ENCODE results near the gene TUSC1.
A peak's percentile ranks its signal among the peaks of the same experiment; 100 is the strongest.
"Not testable (repeated sequence)": the region's sequence is repeated elsewhere in the genome, so short reads cannot be mapped to it uniquely, and the experiment has no call there.

Gene TUSC1

DNA sequence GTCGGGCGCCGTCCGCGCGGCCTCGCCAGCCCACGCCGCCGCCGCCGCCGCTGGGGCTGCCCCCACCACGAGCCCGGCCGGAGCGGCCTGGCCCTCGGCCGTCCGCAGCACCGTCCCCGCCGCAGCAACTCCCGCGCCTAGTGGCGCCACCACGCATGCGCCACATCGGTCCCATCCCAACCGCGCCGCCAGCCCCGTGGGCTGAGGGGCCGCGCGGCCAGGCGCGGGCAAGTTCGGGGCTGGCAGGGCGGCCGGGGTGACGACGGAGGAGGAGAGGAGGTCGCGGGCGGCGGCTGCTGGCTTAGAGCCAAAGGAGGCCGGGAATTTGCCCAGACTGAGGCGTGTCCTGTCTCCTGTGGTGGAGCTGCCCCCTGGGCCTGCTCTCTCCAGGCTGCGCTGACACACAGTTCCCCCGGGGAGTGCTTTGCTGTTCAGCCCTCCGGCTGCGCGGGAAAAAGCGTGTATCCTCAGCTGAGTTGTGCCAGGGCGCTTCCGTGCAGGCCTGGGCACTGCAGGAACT is at the start of gene TUSC1:
TSS of gene TUSC1 (minus strand) at position 298 of the 520 bp plus-strand sequence. CDS start at position 166, 132 bp downstream.
- peak; percentile 48 for DNase-seq (ENCODE audit: low read depth, low spot score)

DNA sequence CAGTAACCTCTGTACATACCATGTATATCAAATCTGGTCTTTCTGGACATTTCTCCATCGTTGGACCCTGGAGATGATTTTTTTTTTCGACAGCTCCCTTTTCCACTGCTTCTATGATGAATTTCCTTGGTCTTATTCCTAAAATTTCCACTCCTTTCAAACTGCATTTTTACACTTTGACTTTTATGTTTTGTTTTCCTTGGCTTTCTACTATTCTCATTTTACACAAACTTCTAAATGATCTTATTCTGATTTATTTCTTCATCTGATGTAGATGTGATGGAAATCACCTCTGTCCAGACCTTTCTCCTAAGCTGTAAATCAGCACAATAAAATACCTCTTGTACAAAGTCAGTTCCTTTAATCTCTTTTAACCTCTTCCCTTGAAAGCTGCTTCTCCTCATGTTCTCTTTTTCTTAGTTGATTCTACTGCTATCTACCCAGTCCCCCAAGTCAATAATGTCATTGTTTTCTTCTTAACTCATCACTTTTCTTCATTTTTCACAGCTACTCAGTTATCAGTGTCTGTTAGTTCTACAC is 48.7 kb upstream of the TUSC1 start:
- DNase-seq (ENCODE audit: low read depth, low spot score): no peak

DNA sequence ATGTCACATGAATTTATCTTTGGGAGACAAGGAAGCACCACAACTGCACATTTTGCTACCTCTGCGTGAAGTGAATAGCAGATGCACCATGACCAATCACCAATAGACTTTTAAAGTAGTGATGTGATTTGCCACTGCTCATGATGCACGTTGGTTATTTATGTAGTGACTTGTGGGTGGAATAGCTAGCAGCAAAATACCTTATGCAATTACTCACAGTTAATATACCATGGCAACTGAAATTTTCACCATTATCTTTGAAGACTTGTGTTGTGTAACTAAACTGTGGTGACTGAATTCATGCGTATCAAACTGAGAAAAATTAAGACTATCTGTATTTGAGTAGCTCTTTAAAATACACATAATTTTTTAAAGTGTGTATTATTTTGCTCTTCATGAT is 46.2 kb upstream of the TUSC1 start:
- DNase-seq (ENCODE audit: low read depth, low spot score): no peak

DNA sequence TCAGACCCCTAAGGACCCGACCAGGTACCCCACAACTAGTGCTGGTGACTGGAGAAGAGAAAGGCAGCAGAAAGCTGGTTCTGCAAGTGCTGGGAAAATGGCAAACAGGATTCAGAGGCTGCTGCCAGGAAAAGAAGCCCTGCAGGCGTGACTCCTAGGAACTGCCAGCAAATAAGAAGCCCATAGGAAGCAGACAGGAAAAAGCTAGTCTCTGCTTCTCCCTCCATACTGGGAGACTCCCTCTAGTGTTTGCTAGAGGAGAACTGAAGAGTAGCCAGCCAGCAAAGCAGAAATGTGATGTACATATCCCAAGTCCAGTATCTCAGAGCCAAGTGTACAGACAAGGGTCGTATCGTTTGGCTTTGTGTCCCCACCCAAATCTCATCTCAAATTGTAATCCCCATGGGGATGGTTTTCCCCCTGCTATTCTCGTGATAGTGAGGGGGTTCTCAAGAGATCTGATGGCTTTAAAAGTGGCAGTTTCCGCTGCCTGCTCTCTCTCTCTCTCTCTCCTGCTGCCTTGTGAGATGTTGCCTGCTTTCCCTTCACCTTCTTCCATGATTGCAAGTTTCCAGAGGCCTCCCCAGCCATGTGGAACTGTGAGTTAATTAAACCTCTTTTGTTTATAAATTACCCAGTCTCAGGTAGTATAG is 38.1 kb upstream of the TUSC1 start:
- DNase-seq (ENCODE audit: low read depth, low spot score): peak; percentile 15

DNA sequence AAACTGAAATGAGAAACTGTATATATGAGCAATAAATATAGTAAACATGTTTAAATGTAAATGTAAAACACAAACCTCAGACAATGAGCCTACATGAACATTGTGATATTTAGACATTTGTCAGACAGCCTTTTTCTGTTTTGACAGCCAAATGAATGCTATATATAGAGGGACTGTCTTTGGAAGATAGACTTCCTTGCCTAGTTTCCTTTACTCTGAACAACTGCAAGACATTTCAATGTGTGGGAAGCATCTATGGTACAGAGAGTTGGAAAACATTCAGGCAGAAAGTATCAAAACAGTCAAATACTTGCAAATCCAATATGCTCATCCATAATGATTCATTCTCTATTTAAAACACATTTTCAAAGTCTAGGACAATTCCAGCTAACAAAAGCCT is 31.7 kb upstream of the TUSC1 start:
- DNase-seq (ENCODE audit: low read depth, low spot score): no peak

DNA sequence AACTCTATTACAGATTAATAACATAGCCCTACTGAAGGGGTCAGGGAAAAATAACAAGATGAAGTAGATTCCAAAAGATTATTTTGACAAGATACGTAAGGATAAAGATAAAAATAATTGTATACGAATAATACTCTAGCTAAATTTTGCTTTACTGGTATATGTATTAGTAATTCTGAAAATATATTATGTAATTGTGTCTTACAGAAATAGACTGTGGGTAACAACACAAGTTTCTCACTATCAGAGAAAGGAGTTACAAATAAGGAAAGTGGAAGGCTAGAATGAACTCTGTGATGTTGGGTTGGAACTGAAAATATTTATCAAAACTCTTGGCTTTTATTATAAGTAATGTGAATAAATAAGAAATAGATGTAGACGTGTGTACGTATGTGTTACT is 26.6 kb upstream of the TUSC1 start:
- no peak for DNase-seq (ENCODE audit: low read depth, low spot score)

DNA sequence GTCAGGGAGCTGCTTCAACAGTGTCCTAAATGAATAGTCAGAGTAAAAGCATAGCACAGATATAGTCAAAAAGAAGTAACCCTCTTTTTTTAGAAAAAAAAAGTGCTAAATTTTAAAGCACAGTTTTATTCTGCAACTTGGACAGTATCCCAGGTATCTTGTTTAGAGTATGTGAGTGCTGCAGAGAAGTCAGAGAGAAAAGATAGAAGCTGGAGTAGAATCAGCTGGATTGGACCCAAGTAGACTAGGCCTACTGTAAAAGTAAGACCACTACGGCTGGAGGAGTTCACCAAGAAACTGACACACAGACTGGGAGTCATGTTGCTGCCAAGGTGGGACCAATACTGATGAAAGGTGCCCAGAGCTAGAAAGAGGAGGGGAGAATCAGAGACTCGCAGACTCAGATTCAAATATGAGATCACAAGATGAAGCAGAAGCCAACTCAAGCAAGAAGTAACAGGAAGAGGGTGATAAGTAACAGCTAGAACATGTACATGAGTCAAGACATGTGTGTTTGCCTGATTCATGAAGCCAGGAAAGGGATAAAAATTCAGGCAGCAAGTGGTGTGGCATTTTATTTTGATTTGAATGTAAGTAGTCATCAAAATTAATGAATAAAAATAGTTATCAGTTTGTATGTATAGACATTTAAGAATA is 25.6 kb upstream of the TUSC1 start:
- no peak for DNase-seq (ENCODE audit: low read depth, low spot score)

DNA sequence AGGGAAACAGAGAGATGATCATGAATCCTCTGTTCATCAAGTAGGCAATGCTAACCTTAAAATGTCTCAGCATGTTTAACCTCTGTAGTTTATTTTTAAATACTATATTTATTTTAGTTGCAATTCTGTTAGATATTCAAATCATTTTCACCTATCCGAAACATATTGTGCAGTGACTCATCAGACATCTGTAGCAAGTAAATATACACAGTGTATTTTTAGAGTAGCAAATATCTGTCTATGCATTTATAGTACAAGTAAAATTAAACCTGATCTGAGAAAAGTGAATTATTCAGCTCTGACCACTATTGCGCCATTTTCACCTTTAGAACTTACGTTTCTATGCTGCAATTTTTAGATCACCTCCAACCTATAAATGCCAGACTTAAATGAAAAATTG is 24.3 kb upstream of the TUSC1 start:
- no peak for DNase-seq (ENCODE audit: low read depth, low spot score)

DNA sequence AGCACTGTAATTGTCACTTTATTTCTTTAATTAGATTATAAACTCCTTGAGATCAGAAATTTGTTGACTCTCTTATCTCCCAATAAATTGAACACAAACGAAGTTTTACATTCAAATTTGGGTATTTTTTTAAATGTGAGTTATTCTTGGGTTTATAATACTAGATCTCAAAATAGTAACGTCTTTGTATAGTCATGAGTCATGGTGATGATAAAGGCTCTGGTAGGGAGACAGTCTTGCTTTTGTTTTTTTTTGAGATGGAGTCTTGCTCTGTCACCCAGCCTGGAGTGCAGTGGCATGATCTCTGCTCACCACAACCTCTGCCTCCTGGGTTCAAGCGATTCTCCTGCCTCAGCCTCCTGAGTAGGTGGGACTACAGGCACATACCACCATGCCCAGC is 22.7 kb upstream of the TUSC1 start:
- not testable (repeated sequence) for DNase-seq (ENCODE audit: low read depth, low spot score)

DNA sequence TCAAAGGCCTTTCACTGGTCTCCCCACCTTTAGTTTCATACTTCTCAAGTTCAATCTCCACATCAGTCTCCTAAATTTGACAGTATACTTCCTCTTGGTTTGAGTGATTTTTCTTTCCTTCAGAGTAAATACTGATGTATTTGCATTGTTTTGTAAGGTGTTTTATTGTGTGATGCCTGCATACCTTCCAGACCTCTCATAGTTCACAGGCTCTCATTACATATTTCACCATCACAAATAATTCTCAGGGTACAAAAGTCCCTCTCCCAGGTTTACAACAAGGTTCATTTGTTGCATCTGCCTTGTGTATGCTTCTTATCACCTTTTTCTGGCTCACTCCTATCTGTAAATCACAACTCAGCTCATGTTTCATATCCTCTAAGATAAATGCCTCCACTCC is 22.2 kb upstream of the TUSC1 start:
- DNase-seq (ENCODE audit: low read depth, low spot score): no peak

DNA sequence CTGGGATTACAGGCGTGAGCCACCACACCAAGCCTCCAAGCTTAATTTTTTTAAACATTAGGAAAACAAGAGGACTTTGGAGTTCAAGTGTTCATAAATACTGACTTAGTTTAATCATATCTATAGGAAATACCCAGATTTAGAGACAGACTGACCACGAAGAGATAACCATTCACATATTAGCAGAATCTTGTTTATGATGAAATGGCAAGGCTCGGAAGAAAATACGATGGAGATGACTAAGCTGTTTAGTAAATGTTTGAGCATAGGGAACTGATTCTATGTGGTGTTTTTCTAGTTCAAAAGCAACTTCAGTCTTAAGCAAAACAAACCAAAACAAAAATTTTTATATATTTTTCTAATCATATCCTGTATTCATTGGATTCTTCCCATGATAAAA is 13.5 kb upstream of the TUSC1 start:
- DNase-seq (ENCODE audit: low read depth, low spot score): no peak

DNA sequence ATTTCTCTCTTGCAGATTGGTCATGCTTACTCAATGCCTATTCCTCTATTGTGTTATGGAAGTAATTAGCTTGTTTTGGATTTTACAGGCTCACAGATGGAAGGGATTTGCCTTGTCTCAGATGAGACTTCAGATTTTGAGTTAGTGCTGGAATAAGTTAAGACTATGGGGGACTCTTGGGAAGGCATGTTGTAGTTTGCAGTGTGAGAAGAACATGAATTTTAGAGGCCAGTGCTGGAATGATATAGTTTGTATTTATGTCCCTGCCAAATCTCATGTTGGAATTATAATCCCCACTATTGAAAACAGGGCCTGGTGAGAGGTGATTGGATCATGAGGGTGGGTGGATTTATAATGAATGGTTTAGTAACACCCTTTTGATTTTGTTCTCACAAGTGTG is 6.1 kb upstream of the TUSC1 start:
- DNase-seq (ENCODE audit: low read depth, low spot score): no peak

DNA sequence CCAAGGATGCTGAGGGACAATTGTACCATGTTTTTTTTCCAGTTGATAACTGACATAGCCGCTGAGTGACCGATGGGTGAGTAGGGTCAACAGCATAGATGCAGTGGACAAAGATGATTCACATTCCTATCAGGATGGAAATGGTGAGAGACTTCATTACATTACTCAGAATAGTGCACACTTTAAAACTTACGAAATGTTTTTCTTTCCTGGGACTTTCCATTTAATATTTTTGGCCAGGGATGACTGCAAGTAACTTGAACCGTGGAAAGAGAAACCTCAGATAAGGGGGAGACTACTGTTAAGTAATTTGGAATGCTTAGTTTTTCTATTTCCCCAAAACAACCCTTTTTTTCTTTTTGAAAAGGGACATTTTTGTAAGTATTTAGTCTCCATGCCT is 3.0 kb upstream of the TUSC1 start:
- DNase-seq (ENCODE audit: low read depth, low spot score): no peak

DNA sequence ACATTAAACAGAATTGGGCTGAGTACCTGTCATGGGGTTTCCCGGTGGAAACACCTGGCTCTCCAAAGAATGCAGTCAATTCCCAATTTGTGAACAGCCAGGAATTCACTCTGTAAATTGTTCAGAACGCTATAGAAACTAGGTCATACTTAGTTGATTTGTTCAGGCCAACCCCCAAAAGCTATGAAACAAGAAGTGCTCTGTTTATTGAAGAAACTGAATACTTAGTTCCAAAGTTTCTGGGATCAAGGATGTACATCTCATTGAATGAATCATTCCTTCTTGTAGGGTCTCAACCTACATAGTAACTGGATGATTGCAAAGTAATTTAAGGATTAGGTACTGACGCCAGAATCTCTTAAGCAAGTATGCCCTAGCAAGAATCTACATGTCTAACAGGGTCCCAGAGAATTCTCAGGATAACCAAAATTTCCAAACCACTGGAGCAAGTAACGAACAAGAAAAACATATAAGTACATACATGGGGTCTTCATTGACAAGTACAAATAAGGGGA is 659 bp upstream of the TUSC1 start:
- no peak for DNase-seq (ENCODE audit: low read depth, low spot score)

DNA sequence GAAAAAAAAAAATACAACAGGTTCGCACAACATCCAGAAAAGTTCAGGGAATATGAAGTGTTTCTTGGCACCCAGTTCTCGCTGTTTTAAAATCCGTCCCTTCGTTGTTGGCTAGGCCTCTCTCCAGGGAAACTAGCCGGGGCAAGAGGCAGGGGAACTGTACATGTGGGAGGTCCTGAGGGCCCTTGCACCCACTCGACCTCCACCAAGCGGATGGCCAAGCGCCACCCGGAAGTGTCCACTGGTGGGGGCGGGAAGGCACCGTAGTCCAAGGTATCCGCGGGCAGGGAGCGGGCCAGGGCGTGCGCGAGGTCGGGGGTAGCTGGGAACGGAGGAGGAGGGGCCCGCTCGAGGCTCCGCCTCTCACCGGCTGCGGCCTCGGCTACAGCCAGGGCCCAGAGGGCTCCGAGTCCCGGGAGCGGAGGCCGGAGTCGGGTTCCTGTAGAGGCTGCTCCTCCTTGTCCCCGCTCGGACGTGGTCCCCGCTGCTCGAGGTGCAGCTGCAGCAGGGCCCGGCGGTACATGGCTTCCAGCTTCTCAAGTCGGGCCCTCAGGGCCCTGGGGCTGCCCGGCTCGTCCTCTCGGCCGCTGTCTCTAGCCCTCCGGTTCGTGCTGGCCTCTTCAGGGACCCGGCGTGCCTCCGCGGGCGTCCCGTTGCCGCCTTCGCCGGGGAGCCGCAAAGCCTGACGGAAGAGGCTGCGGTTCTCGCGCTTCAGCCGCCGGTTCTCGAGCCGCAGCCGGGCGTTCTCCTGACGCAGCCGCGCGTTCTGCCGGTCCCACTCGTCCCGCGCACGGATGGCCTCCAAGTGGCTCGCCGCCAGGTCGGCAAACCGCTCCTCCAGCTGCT is 720 bp downstream of the TUSC1 start:
- DNase-seq (ENCODE audit: low read depth, low spot score): peak; percentile 33

DNA sequence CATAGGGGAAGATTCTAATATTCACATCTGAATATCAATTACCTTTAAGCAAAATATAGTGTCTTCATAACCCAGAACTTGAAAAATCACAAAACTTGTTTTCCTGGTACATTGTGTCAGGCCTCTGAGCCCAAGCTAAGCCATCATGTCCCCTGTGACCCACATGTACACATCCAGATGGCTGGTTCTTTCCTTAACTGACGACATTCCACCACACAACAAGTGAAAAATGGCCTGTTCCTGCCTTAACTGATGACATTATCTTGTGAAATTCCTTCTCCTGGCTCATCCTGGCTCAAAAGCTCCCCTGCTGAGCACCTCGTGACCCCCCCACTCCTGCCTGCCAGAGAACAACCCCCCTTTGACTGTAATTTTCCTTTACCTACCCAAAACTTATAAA is 2.4 kb downstream of the TUSC1 start:
- not testable (repeated sequence) for DNase-seq (ENCODE audit: low read depth, low spot score)

DNA sequence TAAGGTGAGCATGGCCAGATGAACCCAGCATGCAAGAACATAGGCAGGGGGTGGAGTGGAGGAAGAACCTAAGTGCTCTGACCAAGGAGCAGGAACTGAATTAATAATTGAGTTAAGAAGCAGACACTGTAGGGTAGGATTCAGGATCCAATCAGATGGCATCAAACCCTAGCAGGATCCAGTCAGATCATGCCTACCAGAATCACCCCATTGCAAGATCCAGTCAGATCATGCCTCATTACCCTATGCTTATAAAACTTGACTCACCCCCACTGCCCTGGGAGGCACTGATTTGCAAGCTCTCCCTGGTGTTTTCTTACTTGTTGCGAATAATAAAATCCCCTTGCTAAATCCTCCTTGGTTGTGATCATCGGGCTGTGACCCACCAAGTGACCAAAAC is 19.7 kb downstream of the TUSC1 start:
- no peak for DNase-seq (ENCODE audit: low read depth, low spot score)

DNA sequence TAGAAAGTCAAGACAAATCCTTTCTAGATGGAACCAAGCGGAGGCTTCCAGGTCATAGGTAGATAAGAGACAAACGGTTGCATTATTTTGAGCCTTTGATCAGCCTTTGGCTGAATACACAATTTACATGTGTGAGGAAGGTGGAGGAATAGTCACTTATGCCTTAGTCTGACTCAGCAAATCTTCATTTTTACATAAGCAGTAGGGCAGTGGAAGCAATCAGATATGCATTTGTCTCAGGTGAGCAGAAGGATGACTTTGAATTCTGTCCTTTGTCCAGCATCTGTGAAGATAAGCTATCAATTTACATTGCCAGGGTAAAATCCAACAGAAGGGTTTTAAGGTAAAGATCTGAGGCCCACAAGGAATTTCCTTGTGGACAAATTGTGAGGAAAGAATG is 23.8 kb downstream of the TUSC1 start:
- DNase-seq (ENCODE audit: low read depth, low spot score): no peak

DNA sequence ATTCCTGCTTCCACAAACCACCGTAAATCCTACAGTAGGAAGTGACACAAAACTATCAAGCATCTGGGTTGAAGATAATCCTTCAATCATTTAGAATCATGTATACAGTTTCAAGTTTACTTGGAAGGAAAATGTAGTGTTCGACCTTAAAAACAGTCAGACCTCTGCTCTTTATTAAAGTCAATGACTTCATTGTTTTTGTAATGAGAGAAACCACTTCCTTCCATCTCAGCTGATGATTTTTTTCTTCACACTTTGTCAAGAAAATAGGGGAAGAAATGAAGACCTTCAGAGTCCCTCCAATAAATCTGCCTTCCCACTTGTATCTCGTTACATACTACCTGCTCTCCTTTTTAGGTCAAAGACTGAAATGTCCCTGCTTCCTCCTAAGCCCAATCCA is 30.1 kb downstream of the TUSC1 start:
- no peak for DNase-seq (ENCODE audit: low read depth, low spot score)

DNA sequence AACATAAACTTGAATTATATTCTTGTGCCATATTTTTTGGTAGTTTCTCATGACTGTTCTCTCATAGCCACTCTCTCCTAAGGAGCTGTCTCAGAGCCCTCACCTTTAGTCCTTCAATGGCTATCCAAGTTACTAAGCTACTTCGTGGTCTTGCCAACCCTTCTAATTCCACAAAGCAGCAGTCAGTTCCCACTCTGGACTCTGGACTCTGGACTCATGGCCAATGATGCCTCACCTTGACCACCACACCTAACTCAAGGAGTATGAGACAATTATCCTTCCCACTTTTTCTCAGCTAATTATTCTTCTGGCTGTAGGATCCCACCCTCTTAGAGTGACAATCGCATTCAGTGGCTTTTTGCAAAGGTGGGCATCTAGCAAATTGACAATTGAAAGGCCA is 42.2 kb downstream of the TUSC1 start:
- DNase-seq (ENCODE audit: low read depth, low spot score): no peak

DNA sequence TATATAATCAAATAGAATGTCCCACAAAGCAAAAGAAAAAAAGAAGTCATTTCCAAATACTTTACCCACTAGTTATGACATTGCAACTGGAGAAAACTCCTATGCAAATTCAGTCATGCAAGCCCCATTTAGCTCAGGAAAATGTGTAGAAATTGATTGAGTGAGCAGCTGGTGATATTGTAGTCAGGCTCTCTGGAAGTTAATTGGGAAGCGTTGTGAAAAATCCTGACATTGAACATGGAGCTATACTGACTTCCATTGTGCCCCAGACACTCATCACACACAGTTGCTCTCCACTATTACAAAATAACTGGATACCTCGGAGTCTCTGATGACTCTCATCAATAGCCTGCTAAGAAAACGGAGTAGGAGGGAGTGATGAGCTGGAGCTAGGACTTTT is 49.0 kb downstream of the TUSC1 start:
- no peak for DNase-seq (ENCODE audit: low read depth, low spot score)

Measured in brain pericyte (primary cell).